Fibroblast of pulmonary artery (primary cell): ENCODE results near the gene FIGN.

Source experiments
- DNase-seq: peaks from one replicate; pipeline ENCODE4 v3.0.0-alpha.2; 2010; ENCODE audit warnings: low read depth
- H3K4me3 ChIP-seq: replicated peaks from 2 replicates; pipeline ENCODE4 v1.5.1; 2011; ENCODE audit warnings: low read depth, mild to moderate bottlenecking, control low read depth, low read length, moderate library complexity
- TF ChIP-seq, protein P1 (sequence below): IDR thresholded peaks from 2 replicates; pipeline ENCODE4 v1.5.1; 2011; ENCODE audit warnings: mild to moderate bottlenecking, control low read depth, low read length, inconsistent platforms; ENCODE audit errors: missing control alignments

FIGN gene

GRCh38 chr2:163604941-163605555 lies 130.8 kb downstream of the FIGN start:
- no peak overlapping the region for H3K4me3 ChIP-seq
- TF ChIP-seq, protein P1, sequence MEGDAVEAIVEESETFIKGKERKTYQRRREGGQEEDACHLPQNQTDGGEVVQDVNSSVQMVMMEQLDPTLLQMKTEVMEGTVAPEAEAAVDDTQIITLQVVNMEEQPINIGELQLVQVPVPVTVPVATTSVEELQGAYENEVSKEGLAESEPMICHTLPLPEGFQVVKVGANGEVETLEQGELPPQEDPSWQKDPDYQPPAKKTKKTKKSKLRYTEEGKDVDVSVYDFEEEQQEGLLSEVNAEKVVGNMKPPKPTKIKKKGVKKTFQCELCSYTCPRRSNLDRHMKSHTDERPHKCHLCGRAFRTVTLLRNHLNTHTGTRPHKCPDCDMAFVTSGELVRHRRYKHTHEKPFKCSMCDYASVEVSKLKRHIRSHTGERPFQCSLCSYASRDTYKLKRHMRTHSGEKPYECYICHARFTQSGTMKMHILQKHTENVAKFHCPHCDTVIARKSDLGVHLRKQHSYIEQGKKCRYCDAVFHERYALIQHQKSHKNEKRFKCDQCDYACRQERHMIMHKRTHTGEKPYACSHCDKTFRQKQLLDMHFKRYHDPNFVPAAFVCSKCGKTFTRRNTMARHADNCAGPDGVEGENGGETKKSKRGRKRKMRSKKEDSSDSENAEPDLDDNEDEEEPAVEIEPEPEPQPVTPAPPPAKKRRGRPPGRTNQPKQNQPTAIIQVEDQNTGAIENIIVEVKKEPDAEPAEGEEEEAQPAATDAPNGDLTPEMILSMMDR, result no peak
- DNase-seq, result peak; percentile 55

- no peak overlapping the region for H3K4me3 ChIP-seq
- TF ChIP-seq, protein P1, result no peak
- DNase-seq, result no peak
These were observed 133.6 kb downstream of the FIGN start for GRCh38 chr2:163602196-163602595.

- no peak overlapping the region for H3K4me3 ChIP-seq
- DNase-seq, result no peak
- TF ChIP-seq, protein P1, result no peak
These were observed 134.4 kb downstream of the FIGN start for GRCh38 chr2:163601377-163601776.

GRCh38 chr2:163600801-163601200 lies 135.0 kb downstream of the FIGN start:
- TF ChIP-seq, protein P1, result no peak
- H3K4me3 ChIP-seq, result no peak overlapping the region
- no peak for DNase-seq

DNA sequence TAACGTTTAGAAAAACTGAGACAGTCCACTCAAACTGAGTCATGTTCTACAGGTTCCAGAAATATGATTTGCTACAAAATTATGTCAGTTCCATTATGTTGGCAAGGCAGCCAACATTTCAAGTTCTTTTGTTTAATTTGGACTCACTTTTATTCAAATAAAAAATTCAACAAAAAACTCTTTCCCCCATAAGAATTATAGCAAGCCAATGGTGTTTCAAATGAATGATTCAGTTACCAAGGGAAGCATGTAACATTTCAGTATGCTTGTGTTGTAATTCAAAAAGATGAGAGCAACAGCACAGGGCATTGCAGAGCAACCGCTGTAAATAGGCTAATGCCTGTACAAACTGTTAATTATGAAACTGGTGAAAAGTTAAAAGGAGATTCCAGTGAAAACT lies 140.8 kb downstream of the FIGN start:
- TF ChIP-seq, protein P1, result no peak
- H3K4me3 ChIP-seq, result no peak overlapping the region

DNA sequence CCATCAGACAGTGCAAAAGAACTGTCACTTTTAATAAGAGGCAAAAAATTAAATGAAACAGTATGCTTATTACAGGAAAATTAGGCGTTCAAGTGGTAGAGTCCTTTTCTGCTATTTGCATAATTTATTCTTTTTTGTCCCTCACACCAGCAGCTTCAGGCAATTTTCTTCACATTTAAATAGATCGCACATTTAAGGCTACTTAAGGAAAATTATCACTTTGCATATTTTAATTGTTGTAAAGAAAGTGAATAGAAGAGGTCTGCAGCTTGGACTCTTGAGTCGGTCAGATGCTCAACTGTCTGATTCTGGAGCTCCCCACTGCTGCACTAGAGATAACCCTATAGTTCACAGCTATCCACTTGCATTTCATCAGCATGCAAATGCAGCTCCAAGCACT lies 141.3 kb downstream of the FIGN start:
- DNase-seq, result no peak
- TF ChIP-seq, protein P1, result no peak
- no peak overlapping the region for H3K4me3 ChIP-seq

More for the DNA sequence above, 140.8 kb downstream of the FIGN start:
- no peak for DNase-seq

DNA sequence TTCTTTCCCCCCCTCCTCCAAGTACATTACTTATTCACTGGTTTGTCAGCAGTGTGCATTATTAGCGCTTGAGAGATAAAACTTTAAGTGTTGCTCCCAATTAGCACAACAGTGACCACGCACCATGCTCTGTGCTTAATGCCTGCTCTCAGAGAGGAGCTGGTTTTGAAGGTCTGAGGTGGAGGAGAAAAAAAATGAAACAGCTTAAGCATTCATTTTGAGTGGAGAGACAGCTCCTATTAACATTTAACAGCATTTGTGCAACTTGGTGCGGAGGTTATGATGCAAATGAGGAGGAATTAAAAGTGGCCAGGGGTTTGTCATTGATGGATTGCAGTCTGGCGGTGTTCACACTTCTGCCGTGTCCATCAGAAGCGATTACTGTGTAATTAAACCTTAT lies 141.8 kb downstream of the FIGN start:
- TF ChIP-seq, protein P1, result no peak
- H3K4me3 ChIP-seq, result no peak overlapping the region
- no peak for DNase-seq
